Fibroblast of peridontal ligament (primary cell): ENCODE measurements around the gene THRSP.
"Not testable (repeated sequence)": the region's sequence is repeated elsewhere in the genome, so short reads cannot be mapped to it uniquely, and the experiment has no call there.

ENCODE experiments used
- DNase-seq: peaks from one replicate; pipeline ENCODE4 v3.0.0-alpha.2; 2010; ENCODE audit errors: extremely low read depth

THRSP gene

GRCh38 chr11:78066471-78066870 lies 2.8 kb downstream of the THRSP start:
- DNase-seq, result no peak

GRCh38 chr11:78067704-78068103 lies 4.0 kb downstream of the THRSP start:
- DNase-seq, result no peak

GRCh38 chr11:78069465-78069864 lies 5.8 kb downstream of the THRSP start:
- no peak for DNase-seq

DNA sequence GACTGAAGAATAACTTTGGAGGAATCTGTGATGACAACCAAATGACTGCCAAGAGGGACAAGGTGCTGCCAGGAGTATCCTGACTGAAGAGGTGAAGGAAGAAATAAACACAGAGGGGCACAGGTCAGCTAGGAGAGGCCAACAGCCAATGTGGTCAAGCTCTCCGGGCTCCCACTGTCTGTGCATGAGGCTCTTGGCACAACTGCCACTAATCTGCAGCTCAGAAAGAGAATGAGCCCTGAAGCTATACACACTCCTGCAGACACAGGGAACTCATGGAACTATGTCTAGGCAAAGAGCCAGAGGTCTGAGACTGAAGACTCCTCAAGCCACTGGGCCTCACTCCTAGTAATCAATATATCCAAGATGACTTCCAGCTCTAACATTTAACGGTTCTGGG lies 7.0 kb downstream of the THRSP start:
- no peak for DNase-seq

DNA sequence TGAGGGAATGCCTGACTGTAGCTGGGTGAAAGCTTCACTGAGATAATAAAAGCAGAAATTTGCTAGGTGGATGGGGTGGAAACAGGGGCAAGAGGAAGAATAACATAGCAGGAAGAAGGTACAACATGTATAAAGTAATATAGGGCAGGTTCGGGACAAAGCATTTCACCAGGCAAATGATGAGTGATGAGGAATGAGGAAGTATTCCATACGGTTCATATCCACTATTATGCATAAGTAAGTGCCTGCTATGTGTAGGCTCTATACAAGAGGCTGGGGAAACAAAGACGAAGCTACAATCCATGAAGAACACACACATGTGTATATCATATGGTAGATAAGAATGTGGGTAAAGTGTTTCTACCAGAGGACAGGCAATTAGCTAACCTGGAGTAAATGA lies 8.1 kb downstream of the THRSP start:
- no peak for DNase-seq

DNA sequence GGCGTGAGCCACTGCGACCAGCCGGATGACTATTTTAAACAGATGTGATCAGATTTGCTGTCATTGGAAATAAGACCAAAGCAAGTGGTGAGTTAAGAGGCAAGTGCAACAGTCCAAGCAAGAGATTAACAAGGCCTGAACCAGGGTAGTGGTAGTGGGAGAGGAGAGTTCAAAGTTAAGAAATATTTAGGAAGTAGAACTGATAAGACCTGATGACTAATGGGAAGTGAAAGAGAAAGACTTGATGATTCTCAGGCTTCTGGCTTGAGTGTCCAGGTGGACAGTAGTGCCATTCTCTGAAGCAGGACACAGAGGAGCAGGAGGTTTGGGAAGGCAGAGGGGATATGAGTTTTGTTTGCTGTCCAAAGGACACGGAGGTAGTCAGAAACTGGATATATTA lies 8.8 kb downstream of the THRSP start:
- no peak for DNase-seq

- no peak for DNase-seq
Observed at GRCh38 chr11:78074756-78075155, 11.1 kb downstream of the THRSP start.

GRCh38 chr11:78076733-78077403 lies 13.2 kb downstream of the THRSP start:
- no peak for DNase-seq

DNA sequence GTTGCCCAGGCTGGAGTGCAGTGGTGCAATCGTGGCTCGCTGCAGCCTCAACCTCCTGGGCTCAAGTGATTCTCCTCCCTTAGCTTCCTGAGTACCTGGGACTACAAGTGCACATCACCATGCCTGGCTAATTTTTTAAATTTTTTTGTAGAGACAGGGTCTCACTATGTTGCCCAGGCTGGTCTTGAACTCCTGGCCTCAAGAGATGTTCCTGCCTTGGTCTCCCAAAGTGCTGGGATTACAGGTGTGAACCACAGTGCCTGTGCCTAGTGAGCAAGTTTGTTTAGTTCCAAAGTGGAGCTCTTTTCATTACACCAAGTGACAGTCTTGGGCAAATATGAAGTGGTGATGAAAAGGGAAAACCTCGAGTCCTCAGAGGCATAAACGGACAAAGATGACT lies 13.9 kb downstream of the THRSP start:
- DNase-seq, result not testable (repeated sequence)

- DNase-seq, result no peak
Observed at GRCh38 chr11:78078218-78079167, 14.8 kb downstream of the THRSP start.

GRCh38 chr11:78079232-78080083 lies 15.8 kb downstream of the THRSP start, which contains the start of gene NDUFC2:
Gene NDUFC2, minus strand, starts transcription at chr11:78079862. Its CDS starts 118 bp downstream, at chr11:78079744.
- peak; percentile 85 for DNase-seq

- no peak for DNase-seq
Observed at GRCh38 chr11:78080084-78080817, 16.6 kb downstream of the THRSP start.

DNA sequence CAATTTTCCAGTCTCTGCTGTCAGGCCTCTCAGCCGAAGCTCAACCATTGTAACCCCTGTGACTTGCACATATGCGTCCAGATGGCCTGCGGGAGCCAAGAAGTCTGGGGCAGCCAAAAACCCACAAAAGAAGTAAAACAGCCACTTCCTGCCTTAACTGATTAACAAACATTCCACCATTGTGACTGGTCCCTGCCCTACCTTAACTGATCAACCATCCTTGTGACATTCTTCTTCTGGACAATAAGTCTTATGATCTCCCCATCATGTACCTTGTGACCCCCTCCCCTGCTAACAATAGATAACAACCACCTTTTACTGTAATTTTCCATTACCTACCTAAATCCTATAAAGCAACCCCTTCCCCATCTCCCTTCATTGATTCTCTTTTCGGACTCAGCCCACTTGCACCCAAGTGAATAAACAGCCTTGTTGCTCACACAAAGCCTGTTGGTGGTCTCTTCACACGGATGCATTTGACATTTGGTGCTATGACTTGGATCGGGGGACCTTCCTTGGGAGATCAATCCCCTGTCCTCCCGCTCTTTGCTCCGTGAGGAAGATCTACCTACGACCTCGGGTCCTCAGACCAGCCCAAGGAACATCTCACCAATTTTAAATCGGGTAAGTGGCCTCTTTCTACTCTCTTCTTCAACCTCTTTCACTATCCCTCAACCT lies 17.3 kb downstream of the THRSP start:
- DNase-seq, result no peak

DNA sequence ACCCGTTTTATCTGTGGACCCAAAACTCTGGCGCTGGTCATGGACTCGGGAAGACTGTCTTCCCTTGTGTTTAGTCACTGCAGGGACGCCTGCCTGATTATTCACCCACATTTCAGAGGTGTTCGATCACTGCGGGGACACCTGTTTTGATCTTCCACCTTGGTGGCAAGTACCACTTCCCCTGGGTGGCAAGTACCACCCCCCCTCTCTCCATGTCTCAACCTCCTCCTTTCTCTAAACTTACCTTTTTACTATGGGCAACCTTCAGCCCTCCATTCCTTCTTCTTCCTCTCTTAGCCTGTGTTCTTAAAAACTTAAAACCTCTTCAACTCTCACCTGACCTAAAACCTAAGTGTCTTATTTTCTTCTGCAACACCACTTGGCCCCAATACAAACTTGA lies 17.9 kb downstream of the THRSP start:
- no peak for DNase-seq

DNA sequence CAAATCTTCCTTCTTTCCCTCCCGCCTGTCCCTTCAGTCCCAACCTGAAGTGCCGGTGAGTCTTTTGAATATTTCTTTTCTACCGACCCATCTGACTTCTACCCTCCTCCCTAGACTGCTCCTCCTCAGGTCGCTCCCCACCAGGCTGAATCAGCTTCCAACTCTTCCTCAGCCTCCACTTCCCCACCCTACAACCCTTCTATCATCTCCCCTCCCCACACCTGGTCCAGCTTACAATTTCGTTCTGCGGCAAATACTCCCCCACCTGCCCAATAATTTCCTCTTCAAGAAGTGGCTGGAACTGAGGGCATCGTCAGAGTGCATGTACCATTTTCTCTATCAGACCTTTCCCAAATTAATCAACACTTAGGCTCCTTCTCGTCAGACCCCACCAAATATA lies 18.5 kb downstream of the THRSP start:
- DNase-seq, result no peak

DNA sequence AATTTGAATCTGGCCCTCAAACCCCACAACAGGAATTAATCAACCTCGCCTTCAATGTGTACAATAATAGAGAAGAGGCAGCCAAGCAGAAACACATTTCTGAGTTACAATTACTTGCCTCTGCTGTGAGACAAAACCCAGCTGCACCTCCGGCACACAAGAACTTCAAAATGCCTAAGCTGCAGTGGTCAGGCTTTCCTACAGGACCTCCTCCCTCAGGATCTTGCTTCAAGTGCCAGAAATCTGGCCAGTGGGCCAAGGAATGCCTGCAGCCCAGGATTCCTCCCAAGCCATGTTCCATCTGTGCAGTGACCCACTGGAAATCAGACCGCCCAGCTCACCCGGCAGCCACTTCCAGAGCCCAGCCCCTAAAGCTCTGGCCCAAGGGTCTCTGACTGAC lies 19.4 kb downstream of the THRSP start:
- DNase-seq, result no peak

- DNase-seq, result not testable (repeated sequence)
Observed at GRCh38 chr11:78084506-78084905, 20.8 kb downstream of the THRSP start.

- no peak for DNase-seq
Observed at GRCh38 chr11:78085972-78086371, 22.3 kb downstream of the THRSP start.

DNA sequence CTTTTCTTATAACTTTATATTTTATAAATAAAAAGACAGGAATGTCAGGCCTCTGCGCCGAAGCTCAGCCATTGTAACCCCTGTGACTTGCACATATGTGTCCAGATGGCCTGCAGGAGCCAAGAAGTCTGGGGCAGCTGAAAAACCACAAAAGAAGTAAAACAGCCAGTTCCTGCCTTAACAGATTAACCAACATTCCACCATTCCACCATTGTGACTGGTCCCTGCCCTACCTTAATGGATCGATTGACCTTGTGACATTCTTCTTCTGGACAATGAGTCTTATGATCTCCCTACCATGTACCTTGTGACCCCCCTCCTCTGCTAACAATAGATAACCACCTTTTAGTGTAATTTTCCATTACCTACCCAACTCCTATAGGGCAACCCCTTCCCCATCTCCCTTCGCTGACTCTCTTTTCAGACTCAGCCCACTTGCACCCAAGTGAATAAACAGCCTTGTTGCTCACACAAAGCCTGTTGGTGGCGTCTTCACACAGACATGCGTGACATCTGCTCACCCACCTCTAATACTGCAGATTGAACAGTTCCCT lies 22.9 kb downstream of the THRSP start:
- DNase-seq, result not testable (repeated sequence)

DNA sequence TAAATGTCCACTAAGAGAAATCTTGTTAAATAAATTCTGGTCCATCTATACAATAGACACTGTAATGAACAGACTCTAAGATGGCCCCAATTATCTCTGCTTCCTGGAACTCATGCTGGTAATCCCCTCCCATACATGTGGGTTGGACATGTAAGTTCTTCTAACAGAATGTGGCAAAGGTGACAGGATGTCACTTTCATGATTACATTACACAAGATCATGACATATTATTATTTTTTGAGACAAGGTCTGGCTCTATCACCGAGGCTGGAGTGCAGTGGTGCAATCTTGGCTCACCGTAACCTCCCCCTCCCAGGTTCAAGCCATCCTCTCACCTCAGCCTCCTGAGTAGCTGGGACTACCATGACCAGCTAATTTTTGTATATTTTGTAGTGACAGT lies 30.6 kb downstream of the THRSP start:
- no peak for DNase-seq
